PFSK-1 (cell line): ENCODE data around the gene ESYT3.

ENCODE experiments used
- FOXP2 ChIP-seq: optimal IDR thresholded peaks from 2 replicates; pipeline ENCODE3; 2011; ENCODE audit warnings: borderline replicate concordance, control low read depth, inconsistent platforms; ENCODE audit not compliant: insufficient read depth; ENCODE audit errors: extremely low read length, extremely low read depth
- POLR2AphosphoS5 ChIP-seq: IDR thresholded peaks from 2 replicates; pipeline ENCODE4 v1.6.1; 2012; ENCODE audit warnings: low read depth, mild to moderate bottlenecking, control low read depth, low read length, moderate library complexity
- SIN3A ChIP-seq: IDR thresholded peaks from 2 replicates; pipeline ENCODE4 v1.6.1; 2012; ENCODE audit warnings: mild to moderate bottlenecking, low read length, moderate library complexity, borderline replicate concordance; ENCODE audit not compliant: insufficient read depth
- TAF1 ChIP-seq: IDR thresholded peaks from 2 replicates; pipeline ENCODE4 v1.6.1; 2012; ENCODE audit warnings: low read length, control low read depth, borderline replicate concordance; ENCODE audit not compliant: insufficient read depth
- TF ChIP-seq, protein P1 (sequence below), 2 experiments: IDR thresholded peaks; 2 replicates each; pipeline versions ENCODE4 v1.6.1 to v1.8.0; 2011 to 2012; ENCODE audit warnings: low read depth in 2 of 2, low read length in 2 of 2, control low read depth in 1 of 2, inconsistent platforms in 1 of 2, mild to moderate bottlenecking in 1 of 2, moderate library complexity in 1 of 2; ENCODE audit not compliant: insufficient read depth in 1 of 2

The ESYT3 gene

DNA sequence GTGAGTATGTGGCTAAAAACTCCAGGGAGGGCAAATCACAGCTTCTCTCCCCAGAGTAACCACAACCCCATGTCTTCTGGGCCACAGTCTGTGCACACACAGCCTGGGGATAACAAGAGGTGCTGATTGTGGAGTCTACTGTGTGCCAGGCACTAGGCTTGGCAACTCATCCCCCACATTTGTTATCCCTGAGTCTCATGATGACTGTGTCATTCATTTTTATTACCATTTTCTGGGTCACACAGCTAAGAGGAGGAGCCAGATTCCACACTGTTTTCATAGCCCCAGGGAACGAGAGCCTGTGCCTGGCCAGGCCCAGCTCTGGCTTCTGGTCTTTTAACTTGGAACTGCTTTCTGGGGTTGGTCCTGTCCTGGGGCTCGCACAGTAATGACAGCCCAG lies 34.5 kb downstream of the ESYT3 start:
- TF ChIP-seq POLR2AphosphoS5 (no peak), SIN3A (no peak), FOXP2 (no peak), TAF1 (no peak)
- TF ChIP-seq, protein P1, sequence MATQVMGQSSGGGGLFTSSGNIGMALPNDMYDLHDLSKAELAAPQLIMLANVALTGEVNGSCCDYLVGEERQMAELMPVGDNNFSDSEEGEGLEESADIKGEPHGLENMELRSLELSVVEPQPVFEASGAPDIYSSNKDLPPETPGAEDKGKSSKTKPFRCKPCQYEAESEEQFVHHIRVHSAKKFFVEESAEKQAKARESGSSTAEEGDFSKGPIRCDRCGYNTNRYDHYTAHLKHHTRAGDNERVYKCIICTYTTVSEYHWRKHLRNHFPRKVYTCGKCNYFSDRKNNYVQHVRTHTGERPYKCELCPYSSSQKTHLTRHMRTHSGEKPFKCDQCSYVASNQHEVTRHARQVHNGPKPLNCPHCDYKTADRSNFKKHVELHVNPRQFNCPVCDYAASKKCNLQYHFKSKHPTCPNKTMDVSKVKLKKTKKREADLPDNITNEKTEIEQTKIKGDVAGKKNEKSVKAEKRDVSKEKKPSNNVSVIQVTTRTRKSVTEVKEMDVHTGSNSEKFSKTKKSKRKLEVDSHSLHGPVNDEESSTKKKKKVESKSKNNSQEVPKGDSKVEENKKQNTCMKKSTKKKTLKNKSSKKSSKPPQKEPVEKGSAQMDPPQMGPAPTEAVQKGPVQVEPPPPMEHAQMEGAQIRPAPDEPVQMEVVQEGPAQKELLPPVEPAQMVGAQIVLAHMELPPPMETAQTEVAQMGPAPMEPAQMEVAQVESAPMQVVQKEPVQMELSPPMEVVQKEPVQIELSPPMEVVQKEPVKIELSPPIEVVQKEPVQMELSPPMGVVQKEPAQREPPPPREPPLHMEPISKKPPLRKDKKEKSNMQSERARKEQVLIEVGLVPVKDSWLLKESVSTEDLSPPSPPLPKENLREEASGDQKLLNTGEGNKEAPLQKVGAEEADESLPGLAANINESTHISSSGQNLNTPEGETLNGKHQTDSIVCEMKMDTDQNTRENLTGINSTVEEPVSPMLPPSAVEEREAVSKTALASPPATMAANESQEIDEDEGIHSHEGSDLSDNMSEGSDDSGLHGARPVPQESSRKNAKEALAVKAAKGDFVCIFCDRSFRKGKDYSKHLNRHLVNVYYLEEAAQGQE (IDR thresholded peaks at IDR 0.05; ENCODE audit: insufficient read depth in 1 of 2, low read depth in 2 of 2, low read length in 2 of 2) = no peak

DNA sequence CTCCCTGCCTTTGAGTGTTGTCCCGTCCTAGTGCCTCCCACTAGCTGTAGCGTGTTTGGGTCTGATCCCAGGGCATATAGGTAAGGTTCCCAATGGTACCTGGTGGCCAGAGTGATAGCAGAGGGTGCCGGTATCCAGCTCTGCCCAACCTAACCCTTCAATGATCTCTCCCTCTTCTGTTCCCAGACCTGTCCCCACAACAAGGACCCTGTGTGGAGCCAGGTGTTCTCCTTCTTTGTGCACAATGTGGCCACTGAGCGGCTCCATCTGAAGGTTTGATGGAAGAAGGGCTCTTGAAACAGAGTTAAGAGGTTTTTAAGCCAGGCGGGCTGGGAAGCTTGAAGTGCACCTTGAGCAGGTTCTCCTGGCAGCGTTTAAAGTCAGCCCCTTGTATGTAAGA lies 35.5 kb downstream of the ESYT3 start:
- TF ChIP-seq, protein P1 (IDR thresholded peaks at IDR 0.05; ENCODE audit: insufficient read depth in 1 of 2, low read depth in 2 of 2, low read length in 2 of 2) = no peak
- TF ChIP-seq FOXP2 (no peak), POLR2AphosphoS5 (no peak)

DNA sequence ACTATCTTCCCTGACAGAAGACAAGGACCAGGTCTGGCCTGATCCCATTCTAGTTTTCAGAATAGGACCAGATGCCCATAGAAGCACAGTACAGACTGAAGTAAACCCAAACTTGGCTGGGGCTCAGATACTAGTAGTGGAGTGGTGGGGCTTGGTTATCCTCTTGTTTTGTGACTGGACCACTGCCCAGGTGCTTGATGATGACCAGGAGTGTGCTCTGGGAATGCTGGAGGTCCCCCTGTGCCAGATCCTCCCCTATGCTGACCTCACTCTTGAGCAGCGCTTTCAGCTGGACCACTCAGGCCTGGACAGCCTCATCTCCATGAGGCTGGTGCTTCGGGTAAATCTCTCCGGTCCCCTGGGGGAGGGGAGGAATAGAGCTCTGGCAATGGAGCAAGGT lies 36.3 kb downstream of the ESYT3 start:
- TF ChIP-seq FOXP2 (no peak), TAF1 (no peak), SIN3A (no peak), POLR2AphosphoS5 (no peak)
- TF ChIP-seq, protein P1 (IDR thresholded peaks at IDR 0.05; ENCODE audit: insufficient read depth in 1 of 2, low read depth in 2 of 2, low read length in 2 of 2) = no peak

DNA sequence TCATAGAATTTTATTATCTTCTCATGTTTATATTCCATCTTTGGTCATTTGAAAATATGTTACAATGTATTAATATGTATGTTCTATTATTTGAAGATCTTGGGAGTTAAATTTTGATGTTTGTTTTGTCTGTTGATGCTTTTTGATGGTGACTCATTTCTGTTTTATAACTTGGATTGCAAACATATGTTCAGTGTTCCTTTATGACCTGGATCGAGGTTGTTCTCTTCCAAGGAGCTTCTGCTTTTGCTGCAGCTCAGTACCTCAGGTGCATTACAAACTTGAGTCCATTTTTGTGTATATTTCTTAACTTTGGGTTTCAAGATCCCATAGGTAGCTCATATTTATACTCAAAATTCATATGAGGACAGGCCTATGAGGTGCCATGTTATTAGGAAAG lies 37.1 kb downstream of the ESYT3 start:
- TF ChIP-seq TAF1 = no peak
- no peak for TF ChIP-seq FOXP2
- TF ChIP-seq, protein P1 (IDR thresholded peaks at IDR 0.05; ENCODE audit: insufficient read depth in 1 of 2, low read depth in 2 of 2, low read length in 2 of 2) = no peak
- no peak for TF ChIP-seq POLR2AphosphoS5
- no peak for TF ChIP-seq SIN3A

DNA sequence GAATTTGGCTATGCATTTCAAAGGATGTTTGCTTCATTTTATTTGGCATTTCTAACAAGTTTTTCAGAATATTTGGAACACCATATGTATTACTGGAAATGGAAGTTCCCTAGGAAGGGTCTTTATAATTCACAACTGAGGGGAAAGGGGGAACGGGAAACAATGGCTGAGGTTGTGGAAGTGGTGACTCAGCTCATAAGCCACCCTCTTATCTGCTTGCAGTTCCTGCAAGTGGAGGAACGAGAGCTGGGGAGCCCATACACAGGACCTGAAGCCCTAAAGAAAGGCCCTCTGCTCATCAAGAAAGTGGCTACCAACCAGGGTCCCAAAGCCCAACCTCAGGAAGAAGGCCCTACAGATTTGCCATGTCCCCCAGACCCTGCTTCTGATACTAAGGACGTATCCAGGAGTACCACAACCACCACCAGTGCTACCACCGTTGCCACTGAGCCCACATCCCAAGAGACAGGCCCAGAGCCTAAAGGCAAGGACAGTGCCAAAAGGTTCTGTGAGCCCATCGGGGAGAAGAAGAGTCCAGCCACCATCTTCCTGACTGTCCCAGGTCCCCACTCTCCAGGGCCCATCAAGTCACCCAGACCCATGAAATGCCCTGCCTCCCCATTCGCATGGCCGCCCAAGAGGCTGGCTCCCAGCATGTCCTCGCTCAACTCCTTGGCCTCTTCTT lies 37.9 kb downstream of the ESYT3 start:
- TF ChIP-seq FOXP2 (no peak), POLR2AphosphoS5 (no peak), SIN3A (no peak), TAF1 (no peak)
- TF ChIP-seq, protein P1 (IDR thresholded peaks at IDR 0.05; ENCODE audit: insufficient read depth in 1 of 2, low read depth in 2 of 2, low read length in 2 of 2) = no peak
